BE2C (cell line): ENCODE results near the gene BNIP2.
"Not testable (repeated sequence)": the region's sequence is repeated elsewhere in the genome, so short reads cannot be mapped to it uniquely, and the experiment has no call there.

Experiments used
- DNase-seq: peaks from one replicate; pipeline ENCODE4 v3.0.0-alpha.2; 2020
- H3K27me3 ChIP-seq: fragments of 250-450 bp; sonication (Bioruptor Pico); 2 replicates; pipeline ENCODE4 v1.5.1; 2020; ENCODE audit warnings: mild to moderate bottlenecking
- H3K36me3 ChIP-seq: fragments of 250-450 bp; sonication (Bioruptor Pico); 2 replicates; pipeline ENCODE4 v1.5.1; 2020; ENCODE audit warnings: mild to moderate bottlenecking
- H3K4me1 ChIP-seq: fragments of 250-450 bp; sonication (Bioruptor Pico); 2 replicates; pipeline ENCODE4 v1.5.1; 2020
- H3K4me3 ChIP-seq: 2 replicates; pipeline ENCODE4 v1.5.1; 2011; ENCODE audit warnings: low read depth, low read length
- H3K9me3 ChIP-seq: fragments of 250-450 bp; sonication (Bioruptor Pico); 2 replicates; pipeline ENCODE4 v1.5.1; 2020
- TF ChIP-seq, protein P1 (sequence below): IDR thresholded peaks from 2 replicates; pipeline ENCODE4 v1.5.1; 2012; ENCODE audit warnings: mild to moderate bottlenecking, low read depth, low read length

BNIP2 gene

DNA sequence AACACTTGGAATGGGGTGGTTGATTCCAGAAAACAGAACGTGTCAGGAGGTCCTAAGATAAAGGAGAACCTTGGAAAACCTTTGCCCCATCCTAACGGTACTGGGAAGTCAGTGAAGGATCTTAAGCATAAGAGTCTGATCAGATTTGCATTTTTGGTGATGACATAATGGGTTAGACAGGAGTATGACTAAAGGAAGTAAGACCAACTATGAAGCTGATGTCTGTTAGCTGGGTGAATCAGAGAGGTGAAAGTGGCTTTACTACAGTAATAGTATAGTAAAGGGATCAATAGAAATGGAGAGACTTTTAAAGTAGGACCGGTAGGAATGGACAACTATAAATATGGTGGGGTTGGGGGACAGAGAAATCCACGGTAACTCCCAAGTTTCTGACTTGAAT lies 44.4 kb downstream of the BNIP2 start:
- TF ChIP-seq, protein P1, sequence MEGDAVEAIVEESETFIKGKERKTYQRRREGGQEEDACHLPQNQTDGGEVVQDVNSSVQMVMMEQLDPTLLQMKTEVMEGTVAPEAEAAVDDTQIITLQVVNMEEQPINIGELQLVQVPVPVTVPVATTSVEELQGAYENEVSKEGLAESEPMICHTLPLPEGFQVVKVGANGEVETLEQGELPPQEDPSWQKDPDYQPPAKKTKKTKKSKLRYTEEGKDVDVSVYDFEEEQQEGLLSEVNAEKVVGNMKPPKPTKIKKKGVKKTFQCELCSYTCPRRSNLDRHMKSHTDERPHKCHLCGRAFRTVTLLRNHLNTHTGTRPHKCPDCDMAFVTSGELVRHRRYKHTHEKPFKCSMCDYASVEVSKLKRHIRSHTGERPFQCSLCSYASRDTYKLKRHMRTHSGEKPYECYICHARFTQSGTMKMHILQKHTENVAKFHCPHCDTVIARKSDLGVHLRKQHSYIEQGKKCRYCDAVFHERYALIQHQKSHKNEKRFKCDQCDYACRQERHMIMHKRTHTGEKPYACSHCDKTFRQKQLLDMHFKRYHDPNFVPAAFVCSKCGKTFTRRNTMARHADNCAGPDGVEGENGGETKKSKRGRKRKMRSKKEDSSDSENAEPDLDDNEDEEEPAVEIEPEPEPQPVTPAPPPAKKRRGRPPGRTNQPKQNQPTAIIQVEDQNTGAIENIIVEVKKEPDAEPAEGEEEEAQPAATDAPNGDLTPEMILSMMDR: no peak
- Histone ChIP-seq H3K9me3 (no peaks in the 10 kb centered on the region), H3K36me3 (peaks cover 37% of the 10 kb centered on the region), H3K4me1 (no peaks in the 10 kb centered on the region), H3K27me3 (no peaks in the 10 kb centered on the region), H3K4me3 (no peak overlapping the region)
- DNase-seq: no peak

DNA sequence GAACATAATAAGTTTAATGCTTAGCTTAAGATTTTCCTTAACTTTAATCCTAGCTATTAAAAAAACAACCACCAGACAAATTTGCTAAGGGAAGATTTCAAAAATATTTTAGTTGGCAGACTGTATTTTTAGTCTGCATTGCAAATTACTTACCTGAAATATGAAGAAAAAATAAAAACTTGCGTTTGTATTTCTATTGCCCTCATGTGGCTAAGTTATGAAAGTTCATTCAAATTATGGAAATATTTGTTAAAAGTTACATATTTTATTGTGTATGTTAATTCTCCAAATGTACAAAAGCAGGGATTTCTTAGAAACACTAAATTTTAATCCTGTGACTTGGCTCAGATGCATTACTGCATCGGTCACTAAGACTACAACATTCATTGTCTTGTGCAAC lies 46.8 kb downstream of the BNIP2 start:
- no peak for DNase-seq
- Histone ChIP-seq H3K27me3 (no peaks in the 10 kb centered on the region), H3K36me3 (peaks cover 41% of the 10 kb centered on the region), H3K4me1 (no peaks in the 10 kb centered on the region), H3K9me3 (no peaks in the 10 kb centered on the region), H3K4me3 (no peak overlapping the region)
- TF ChIP-seq, protein P1: no peak

DNA sequence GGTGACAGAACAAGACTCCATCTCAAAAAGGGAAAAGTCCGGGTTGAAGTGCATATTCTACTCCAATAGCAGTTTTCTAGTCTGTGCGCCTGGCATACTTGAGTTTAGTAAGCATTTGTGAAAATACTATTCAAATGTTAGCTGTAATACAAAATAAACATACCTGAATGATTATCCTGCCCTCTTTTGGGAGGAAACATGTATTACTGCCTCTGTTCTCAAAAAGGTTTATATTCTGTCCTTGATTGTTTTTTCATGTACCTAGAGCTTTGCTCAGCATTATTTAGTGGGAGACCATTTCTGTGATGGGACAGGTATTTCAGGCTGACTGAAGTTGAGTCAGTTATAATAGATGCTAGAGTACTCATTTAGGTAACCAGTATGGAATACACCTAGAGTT lies 51.6 kb downstream of the BNIP2 start:
- not testable (repeated sequence) for H3K4me3 ChIP-seq, DNase-seq

DNA sequence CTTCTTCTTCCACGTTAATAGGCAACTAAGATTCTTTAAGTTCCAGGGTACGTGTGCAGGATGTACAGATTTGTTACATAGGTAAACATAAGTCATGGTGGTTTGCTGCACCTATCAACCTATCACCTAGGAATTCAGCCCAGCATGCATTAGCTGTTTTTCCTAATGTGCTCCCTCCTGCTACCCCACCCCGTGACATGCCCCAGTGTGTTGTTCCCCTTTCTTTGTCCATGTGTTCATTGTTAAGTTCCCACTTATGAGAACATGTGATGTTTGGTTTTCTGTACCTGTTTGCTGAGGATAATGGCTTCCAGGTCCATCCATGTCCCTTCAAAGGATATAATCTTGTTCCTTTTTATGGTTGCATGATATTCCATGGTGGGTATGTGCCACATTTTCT lies 52.9 kb downstream of the BNIP2 start:
- Histone ChIP-seq H3K4me1 (no peaks in the 10 kb centered on the region), H3K9me3 (no peaks in the 10 kb centered on the region), H3K27me3 (no peaks in the 10 kb centered on the region), H3K36me3 (peaks cover 30% of the 10 kb centered on the region), H3K4me3 (no peak overlapping the region)
- no peak for DNase-seq
- TF ChIP-seq, protein P1: no peak

More for the DNA sequence above, 51.6 kb downstream of the BNIP2 start:
- H3K36me3 ChIP-seq: peaks cover 30% of the 10 kb centered on the region
- H3K9me3 ChIP-seq, H3K27me3 ChIP-seq, H3K4me1 ChIP-seq: not testable (repeated sequence)

DNA sequence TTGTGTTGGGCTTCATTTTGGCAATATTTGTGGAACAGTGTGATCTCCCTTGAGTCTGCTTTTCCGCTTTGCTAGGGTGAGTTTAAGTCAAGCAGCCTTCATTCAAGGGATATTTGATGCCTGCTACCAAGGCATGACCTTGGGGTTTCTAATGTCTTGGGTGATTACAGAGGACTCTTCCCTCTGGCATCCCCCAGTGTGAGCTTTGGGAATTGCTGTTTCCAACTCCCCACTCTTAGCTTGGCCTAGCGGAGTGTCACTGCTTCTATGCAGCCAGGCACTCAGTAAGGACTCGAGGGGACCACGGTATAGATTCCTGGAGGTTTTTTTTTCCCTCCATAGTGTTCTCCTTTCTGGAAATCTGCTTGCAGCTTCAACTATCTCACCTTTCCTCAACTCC lies 56.4 kb downstream of the BNIP2 start:
- Histone ChIP-seq H3K27me3 (0 out of 2 replicates have a peak, but pooled peaks cover 3% of the 10 kb centered on the region), H3K4me1 (no peaks in the 10 kb centered on the region), H3K9me3 (no peaks in the 10 kb centered on the region), H3K36me3 (peaks cover 16% of the 10 kb centered on the region), H3K4me3 (no peak overlapping the region)
- TF ChIP-seq, protein P1: peak; percentile 58
- peak; percentile 25 for DNase-seq

DNA sequence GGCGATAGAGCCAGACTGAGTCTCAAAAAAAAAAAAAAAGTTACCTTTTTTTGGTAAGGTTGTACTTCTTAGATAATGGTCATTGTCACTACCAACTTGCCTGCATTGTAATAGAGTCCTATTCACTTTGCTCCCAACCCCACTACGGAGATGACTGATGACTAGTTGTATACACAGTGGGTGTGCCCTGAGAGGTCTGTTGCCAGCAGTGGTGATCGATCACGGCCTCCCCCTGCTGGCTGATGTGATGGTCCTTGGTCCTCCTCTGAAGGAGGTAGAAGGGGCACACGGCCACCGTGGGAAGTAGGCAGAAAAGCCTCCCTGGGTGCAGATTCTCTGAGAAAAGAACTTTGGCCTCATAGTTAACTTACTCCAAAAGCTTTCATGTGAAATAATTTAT lies 66.8 kb downstream of the BNIP2 start:
- Histone ChIP-seq H3K4me1 (no peaks in the 10 kb centered on the region), H3K4me3 (no peak overlapping the region), H3K36me3 (no peaks in the 10 kb centered on the region), H3K9me3 (no peaks in the 10 kb centered on the region), H3K27me3 (peaks cover 26% of the 10 kb centered on the region)
- peak; percentile 57 for DNase-seq
- TF ChIP-seq, protein P1: peak; percentile 58

DNA sequence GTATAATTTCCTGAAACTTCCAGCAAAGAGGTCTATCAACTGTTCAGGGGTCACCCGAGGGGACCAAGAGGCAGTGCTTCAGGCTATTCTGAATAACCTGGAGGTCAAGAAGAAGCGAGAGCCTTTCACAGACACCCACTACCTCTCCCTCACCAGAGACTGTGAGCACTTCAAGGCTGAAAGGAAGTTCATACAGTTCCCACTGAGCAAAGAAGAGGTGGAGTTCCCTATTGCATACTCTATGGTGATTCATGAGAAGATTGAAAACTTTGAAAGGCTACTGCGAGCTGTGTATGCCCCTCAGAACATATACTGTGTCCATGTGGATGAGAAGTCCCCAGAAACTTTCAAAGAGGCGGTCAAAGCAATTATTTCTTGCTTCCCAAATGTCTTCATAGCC lies 70.7 kb downstream of the BNIP2 start:
- Histone ChIP-seq H3K4me3 (no peak overlapping the region), H3K4me1 (peaks cover 3% of the 10 kb centered on the region; the same call in 1 of the 2 replicates), H3K9me3 (no peaks in the 10 kb centered on the region; the same call in 1 of the 2 replicates), H3K27me3 (peaks cover 18% of the 10 kb centered on the region), H3K36me3 (no peaks in the 10 kb centered on the region)
- TF ChIP-seq, protein P1: no peak
- no peak for DNase-seq
